Measurements from ENCODE around the gene NDFIP1.
A peak's percentile ranks its signal among the peaks of the same experiment; 100 is the strongest.

The NDFIP1 gene

DNA sequence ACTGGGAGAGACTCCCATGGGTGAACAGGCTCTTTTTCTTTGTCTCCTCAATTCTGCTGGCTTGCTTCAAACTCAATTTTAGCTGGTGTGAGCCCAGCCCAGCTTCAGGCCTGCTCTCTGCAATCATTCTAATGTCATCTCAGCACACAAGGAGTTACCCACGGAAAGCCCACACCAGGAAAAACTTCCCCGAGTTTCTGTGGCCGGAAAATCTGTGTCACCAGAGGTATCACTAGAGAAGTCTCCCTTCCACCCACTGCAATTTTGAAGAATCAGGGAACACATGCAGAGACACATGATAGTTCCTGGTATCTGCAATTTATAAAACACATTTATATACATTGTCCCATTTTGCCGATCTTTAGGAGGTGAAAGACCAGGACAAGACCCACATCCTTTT is 13.5 kb upstream of the NDFIP1 start:
- DNase-seq, result no peak

DNA sequence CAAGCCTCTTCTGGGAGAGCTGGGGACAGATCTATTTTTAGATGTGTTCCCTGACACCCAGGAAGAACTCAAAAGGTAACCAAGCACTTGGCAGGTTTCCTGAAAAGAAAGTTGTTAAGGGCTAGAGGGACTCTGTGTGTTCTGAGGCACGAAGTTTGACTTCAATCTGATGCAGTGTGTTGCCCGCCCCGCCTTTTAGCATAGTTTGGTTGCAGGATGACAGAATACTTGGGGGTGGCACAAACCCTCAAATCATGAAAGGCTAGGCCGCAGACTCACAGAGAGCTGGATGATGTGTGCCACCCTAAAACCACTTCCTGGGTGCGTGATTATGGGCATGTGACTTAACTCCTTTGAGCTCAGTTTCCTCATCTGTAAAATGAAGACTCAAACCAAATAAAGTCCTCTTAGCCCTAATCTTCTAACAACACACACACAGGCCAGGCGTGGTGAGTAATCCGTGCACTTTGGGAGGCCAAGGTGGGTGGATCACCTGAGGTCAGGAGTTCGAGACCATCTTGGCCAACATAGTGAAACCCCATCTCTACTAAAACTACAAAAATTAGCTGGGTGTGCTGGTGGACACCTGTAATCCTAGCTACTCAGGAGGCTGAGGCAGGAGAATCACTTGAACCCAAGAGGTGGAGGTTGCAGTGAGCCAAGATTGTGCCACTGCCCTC is 12.8 kb upstream of the NDFIP1 start:
- DNase-seq, result no peak

DNA sequence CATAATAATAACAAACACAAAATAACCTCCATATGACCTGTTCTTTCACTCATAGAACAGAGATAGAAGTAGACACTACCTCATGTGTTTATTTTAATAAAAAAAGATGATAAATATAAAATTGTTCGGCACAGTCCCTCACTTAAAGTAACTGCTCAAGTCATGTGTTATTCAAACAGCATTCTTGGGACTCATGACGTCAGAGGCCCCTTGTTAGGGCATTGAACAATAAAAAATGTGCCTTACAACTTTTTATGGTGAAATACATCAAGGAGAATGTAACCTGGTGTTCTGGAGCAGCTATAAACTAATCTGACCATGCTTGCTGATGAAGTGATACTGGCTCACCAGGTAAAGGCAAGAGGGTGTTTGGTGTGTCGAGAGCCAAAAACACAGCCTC is 12.2 kb upstream of the NDFIP1 start:
- no peak for DNase-seq

DNA sequence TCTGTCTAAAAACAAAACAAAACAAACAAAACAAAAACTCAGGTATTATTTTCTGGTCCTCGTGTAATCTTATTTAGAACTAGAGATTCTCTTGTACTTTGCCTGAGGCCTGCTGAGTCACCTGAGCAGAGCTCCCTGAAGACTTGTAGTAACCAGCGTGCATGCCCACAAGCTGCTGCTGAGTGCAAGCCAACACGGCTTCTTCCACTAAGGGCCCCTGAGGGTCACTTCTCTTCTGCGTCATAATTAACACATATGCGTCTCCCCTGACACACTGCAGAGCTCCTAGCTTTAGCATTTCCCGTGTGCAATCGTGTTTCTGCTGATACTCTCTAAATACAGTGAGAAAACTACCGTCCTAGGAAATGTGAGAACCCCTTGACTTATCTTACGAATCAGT is 10.9 kb upstream of the NDFIP1 start:
- DNase-seq, result no peak

DNA sequence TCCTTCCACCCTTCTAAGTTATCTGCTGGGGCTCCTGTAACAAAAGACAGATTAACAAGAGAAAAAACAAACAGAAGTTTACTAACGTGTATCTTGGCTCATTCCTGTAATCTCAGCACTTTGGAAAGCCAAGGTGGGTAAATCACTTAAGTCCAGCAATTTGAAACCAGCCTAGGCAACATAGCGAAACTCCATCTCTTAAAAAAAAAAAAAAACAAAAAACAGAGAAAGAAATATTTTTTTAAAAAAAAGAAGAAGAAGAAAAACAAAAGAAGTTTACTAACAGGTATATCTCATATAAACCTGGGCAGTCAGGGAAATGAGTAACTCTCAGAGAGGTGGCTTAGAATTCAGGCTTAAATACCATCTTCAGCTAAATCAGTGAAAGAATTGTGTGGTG is 10.3 kb upstream of the NDFIP1 start:
- no peak for DNase-seq

DNA sequence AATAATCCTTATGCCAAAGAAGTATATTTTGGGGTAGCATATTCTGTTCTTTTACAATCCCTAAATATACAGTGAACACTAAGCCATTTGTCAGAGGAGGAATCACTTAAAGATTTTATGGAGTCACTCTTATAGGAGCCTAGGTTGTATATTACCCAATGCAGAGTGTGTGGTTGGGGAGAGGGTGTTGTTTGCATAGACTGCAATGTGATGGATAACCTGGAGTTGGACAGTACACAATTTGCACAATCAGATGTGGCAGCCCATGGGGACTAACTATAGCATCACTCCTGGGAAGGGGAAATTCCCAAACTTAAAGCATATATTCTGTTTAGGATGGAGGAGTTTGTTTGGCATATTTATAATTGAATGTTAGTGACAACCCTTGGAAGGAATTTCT is 9.6 kb upstream of the NDFIP1 start:
- DNase-seq, result no peak

DNA sequence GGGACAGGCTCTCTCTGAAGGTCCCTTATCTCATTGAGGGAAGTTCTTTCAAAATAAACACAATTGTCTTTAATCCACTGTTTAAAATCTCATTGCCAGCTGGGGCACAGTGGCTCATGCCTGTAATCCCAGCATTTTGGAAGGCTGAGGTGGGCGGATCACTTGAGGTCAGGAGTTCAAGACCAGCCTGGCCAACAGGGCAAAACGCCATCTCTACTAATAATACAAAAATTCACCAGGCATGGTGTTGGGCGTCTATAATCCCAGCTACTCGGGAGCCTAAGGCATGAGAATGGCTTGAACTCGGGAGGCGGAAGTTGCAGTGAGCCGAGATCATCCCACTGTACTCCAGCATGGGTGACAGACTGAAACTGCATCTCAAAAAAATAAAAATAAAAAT is 8.3 kb upstream of the NDFIP1 start:
- no peak for DNase-seq

DNA sequence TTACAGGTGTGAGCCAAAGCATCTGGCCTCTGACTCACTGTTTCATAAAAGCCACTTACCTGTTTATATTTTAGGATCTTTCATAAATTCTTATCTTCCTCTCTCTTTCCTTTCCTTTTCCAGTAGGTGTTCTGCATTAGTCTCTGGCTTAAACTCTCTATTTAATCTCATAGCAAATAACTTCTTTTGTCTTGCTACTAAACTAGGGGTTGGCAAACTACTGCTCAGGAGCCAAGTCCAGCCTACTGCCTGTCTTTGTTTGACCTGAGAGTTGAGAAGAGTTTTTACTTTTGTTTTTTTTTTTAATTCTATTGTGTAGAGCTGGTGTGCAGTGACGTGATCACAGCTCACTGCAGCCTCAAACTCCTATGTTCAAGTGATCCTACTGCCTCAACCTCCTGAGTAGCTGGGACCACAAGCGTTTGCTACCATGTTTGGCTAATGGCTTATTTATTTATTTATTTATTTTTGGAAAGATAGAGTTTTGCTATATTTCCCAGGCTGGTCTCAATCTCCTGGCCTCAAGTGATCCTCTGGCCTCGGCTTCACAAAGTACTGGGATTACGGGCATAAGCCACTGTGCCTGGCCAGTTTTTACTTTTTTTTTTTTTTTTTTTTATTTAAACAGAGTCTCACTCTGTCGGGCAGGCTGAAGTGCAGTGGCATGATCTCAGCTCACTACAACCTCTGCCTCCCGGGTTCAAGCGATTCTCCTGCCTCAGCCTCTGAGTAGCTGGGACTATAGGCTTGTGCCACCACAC is 5.4 kb upstream of the NDFIP1 start:
- no peak for DNase-seq

DNA sequence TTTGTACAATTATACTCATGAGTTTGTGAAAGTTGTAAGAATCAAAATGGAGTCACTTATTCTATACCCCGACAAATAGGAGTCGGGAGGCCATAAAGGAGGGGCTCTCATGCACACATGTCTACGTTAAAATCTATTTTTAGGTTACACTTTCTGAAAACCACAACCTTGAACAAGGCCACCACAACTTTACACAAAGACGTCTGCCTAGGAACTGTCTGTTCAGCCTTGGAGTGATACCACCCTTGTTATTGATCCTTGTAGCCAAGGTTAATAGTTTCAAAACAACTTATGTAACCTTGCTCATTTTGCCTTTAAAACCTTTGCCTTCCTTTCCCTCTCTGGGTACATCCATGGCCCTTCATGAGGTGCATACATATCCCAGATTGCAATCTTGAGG is 4.1 kb upstream of the NDFIP1 start:
- DNase-seq, result no peak

DNA sequence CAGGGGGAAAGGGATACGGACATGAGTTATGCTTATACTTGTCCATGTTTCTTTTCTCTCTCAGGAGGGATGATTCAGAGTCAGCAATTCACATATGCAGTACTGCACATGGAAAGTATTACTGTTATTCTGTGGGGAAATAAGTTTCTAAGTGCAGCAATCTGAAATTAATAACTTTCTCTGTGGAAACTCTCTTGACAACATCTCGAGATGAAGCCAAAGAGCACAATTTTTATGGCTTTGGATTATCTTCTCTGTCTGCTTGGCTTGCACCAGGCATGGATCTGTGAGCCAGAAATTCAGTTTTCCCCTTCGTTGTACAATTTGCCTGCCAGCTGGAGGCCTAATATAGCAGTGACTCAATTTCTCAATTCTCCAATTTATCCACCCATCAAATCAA is 2.5 kb upstream of the NDFIP1 start:
- DNase-seq, result peak in 1 of 2 experiments; percentile 10

DNA sequence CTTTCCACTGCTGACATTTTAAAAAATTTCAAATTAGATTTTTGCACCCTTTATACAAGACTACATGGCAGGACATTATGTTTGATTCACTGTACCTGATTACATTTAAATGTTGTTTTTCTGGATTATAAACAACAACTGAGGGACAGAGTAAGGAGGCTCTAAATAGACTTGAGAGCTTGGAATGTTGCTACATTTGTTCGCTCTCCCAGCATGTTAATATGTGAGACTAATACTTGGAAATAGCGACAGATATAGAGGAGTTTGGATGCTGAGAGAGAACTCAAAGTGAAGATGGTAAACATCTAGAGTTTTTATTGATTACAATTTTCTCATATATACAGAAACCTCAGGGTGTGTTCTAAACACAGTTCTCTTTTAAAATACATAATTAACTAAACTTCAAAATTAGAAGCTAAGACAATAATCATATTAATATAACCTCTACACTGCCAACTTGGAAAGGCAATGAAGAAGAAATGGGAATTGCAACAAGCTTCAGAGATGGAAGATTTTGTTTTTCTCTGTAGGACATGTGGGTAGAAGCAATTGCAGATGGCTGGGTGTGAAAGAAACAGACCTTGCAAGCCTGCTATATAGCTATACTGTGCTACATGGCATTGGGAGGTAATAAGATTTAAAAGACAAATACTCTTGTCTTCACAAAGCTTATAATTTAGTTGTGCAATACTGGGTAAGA is 1.4 kb upstream of the NDFIP1 start:
- no peak for DNase-seq

DNA sequence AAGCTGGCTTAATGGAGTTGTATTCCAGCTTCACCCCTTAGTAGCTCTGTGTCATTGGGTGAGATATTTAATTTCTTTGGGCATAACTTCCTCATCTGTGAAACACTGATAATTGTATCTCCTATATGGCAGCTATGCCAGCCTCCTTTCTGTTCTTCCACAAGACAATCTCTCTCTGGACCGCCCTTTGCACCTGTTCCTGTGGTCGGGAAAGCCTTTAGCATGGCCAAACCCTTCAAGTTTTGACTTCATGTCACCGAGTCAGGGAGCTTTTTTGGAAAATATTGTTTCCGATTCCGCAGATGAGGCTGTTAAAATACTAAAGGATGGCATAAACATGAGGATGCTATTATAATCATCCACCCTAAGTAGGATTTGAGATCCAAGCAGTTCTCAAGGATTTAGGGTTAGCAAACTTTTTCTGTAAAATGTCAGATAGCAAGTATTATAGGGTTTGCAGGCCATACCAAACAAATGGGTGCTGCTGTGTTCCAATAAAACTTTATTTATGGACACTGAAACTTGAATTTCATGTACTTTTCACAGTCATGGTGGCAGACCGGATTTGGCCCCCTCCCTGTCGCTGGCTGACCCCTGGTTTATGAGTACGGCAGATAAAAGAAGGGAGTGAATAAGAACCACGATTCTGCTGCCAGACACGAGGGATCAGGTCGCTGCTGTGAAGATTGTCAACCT is 695 bp upstream of the NDFIP1 start:
- no peak for DNase-seq

DNA sequence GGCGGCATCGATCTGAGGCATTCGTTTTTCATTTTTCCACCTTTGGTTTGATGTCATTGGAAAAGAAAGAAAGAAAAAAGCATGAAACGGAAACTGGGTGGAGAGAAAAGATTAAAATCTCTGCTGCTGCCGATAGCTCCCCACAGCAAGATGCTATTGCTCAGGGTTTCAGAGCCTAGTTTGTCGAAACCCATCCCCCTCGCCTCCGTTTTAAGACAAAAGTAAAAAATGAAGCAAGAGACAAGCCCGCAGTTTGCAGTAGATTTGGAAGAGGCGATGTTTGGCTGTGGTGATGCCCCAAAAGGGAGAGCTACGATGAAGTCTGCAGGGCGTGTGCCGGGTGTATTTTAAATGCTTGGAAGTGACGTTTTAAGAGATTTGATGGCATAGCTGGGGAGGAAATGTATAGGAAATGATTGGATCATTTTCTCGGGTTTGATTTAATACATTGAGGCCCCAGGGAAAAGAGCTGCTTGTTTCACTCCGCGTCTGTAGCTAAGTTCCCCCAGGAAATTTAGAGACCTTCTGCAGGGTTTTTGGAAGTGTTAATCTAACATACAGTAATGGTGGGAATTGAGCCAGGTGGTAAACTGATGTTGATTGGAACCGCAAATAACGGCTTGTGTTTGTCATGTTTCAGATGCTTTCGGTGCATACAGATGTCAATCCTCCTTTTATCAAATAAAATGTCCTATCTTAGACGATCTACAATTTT is 909 bp downstream of the NDFIP1 start:
- DNase-seq, result no peak

DNA sequence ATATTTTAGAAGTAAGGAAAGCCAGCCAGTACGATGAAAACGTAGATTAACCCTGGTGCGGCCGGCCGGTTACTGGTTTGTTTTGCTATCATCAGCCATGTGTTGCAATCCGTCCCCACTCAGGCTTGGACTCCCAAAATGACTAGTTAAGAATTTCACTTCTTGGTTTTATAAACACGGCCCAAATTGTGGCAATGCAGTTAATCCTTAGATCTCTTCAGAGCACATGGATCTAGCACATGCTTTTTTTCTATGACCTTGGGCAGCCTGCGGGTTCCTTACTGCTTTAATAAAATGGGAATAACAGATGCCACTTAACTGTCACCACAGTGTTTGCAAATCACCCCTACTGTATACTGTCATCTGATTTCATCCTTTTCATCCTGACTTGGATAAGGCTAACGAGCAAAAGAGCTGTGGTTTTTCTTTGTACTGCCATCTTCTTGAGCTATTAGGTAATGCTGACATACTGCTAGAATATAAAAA is 1.5 kb downstream of the NDFIP1 start:
- no peak for DNase-seq

DNA sequence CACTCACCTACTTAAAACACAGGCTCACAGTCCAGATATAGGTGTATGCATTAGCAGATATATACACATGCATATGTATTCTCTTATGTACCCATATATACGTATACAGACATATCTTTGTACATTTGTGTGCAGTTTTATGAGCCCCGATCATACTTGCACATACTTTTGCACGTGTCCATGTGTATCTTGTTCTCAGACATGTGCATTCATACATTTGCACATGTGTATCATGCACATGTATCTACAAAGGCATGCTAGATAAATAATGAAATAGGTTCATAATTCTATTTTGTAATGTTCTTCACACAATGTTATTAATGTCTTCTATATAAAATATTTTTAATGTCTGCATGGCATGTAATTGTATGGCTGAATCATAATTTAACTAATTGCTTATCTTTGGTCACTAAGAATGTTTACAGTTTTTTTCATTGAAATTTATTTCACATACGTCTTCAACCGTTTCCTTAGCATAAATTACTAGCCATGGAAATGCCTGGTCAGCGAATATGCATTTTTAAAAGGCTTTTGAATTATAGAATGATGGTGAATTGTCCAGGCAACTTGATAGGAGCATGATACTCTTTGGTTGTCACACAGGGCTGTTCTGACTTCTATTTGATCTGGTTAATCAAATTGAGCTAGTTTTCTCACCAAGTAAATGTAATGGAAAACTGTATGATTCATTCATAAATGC is 2.6 kb downstream of the NDFIP1 start:
- no peak for DNase-seq

DNA sequence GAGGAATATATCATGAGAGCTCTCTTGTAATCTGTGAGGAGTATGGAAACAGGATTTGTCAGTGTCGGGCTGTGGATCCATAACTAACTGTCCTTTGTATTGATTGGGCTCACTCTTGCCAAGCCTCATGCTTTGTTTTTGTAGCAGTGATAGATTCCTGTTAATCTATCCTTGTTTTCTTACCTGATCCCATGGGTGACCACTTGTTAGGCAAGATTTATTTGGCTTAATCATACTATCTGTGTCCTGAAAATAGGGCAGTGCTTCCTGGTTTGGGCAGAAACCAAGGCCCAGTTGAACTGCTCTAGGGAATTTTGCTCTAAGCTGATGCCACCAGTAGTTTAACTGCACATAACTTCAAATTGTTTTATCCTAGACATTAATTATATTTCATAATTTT is 6.1 kb downstream of the NDFIP1 start:
- DNase-seq, result no peak

DNA sequence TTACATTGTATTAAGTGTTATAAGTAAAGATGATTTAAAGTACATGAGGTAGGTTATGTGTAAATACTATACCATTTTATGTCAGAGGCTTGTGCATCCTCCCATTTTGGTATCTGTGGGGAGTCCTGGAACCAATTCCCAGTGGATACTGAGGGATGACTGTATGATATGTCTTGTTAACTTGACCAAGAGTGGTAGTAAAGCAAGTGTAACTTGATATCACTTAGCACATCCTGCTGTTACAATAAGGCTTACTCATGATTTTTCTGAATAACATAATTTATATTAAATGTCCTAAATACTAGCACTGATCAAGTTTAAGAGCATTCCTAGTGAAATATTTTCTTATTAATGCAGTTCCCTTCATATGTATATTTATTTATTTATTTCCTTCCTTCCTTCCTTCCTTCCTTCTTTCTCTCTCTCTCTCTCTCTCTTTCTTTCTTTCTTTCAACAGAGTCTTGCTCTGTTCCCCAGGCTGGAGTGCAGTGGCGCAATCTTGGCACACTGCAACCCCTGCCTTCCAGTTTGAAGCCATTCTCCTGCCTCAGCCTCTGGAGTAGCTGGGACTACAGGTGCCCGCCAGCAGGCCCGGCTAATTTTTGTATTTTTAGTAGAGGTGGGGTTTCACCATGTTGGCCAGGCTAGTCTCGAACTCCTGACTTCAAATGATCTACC is 7.5 kb downstream of the NDFIP1 start:
- DNase-seq, result no peak

DNA sequence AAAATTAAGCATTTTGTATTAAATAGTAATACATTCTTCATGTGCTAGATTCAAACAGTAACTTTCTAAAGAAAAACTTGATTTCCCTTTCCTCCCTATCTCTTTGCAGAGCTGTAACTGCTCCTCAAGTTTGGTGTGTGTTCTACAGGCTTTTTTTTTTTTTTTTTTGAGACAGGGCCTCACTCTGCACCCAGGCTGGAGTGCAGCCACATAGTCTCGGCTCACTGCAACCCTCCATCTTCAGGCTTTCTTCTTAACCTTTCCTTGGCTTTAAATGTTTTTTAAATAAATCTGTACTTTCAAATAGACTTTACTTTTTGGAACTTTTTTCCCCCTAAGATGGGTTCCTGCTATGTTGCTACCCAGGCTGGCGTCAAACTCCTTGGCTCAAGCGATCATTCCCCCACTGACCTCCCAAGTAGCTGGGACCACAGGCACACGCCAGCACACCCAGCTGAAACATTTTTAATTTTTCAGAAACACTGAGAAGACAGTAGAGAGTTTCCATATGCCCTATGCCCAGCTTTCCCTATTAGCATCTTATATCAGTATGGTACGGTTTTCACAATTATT is 9.1 kb downstream of the NDFIP1 start:
- no peak for DNase-seq

DNA sequence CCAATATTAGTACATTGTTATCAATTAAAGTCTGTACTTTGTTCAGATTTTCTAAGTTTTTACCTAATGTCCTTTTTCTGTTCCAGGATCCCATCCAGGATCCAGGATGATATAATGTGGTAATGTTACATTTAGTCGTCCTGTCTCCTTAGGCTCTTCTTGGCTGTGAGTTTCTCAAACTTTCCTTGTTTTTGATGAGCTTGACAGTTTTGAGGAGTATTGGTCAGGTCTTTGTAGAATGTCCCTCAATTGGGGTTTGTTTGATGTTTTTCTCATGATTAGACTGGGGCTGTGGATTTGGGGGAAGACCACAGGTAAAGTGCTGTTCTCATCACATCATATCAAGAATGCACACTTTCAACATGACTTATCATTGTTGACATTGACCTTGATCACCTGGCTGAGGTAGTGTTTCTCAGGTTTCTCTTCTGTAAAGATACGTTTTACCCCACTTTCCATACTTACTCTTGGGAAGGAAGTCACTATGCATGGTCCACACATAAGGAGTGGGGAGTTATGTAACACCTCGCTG is 9.6 kb downstream of the NDFIP1 start:
- no peak for DNase-seq

DNA sequence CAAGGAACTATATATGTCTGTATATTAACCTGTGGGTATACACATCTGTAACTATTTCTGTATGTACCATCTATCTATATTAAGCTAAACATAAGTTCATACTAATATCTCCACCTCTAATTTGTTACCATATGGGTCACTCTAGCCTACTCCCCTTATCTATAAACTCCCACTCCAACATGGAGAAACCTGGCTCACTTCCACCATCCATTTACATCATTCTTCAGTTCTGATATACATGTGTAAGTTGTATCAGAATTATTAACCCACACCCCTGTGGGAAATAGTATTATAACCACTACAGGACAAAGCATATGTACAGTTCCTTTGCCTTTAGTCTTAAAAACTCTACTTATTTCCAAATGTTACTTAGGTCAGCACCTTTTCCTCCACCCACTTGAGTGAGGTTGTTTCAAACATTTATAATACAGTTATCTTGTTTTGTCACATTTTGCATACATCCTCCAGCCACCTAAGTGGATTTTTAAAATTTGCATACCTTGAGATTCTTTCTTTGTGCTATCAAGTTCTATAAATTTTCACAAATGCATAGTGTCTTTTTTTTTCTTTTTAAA is 10.6 kb downstream of the NDFIP1 start:
- DNase-seq, result no peak
